CD4-positive, alpha-beta T cell treated with Interferon gamma for 1 hour (primary cell): ENCODE results near the gene TEAD1.

Experiments used
- DNase-seq: peaks from one replicate; pipeline ENCODE4 v3.0.0-alpha.2; 2020

Gene TEAD1

GRCh38 chr11:12687740-12688139 is 13.5 kb downstream of the TEAD1 start:
- no peak for DNase-seq

GRCh38 chr11:12689029-12689755 is 15.0 kb downstream of the TEAD1 start:
- DNase-seq = no peak

- no peak for DNase-seq
Observed at GRCh38 chr11:12690663-12691062, 16.4 kb downstream of the TEAD1 start.

- no peak for DNase-seq
Observed at GRCh38 chr11:12691473-12691872, 17.3 kb downstream of the TEAD1 start.

GRCh38 chr11:12692229-12693075 is 18.2 kb downstream of the TEAD1 start:
- no peak for DNase-seq

GRCh38 chr11:12693094-12693478 is 18.9 kb downstream of the TEAD1 start:
- DNase-seq = no peak

GRCh38 chr11:12693479-12694182 is 19.4 kb downstream of the TEAD1 start:
- no peak for DNase-seq

- DNase-seq = no peak
Observed at GRCh38 chr11:12694183-12694531, 19.9 kb downstream of the TEAD1 start.

- DNase-seq = no peak
Observed at GRCh38 chr11:12695221-12695794, 21.1 kb downstream of the TEAD1 start.

- DNase-seq = no peak
Observed at GRCh38 chr11:12695873-12696272, 21.7 kb downstream of the TEAD1 start.

GRCh38 chr11:12696911-12697581 is 22.8 kb downstream of the TEAD1 start:
- DNase-seq = no peak

- DNase-seq = no peak
Observed at GRCh38 chr11:12698048-12698447, 23.8 kb downstream of the TEAD1 start.

- no peak for DNase-seq
Observed at GRCh38 chr11:12701811-12702592, 27.8 kb downstream of the TEAD1 start.

GRCh38 chr11:12702999-12703453 is 28.8 kb downstream of the TEAD1 start:
- DNase-seq = no peak

- DNase-seq = no peak
Observed at GRCh38 chr11:12704049-12704448, 29.8 kb downstream of the TEAD1 start.

GRCh38 chr11:12705874-12706273 is 31.7 kb downstream of the TEAD1 start:
- DNase-seq = no peak

GRCh38 chr11:12706545-12707499 is 32.6 kb downstream of the TEAD1 start:
- DNase-seq = no peak

GRCh38 chr11:12707500-12707880 is 33.3 kb downstream of the TEAD1 start:
- DNase-seq = no peak

GRCh38 chr11:12711496-12711895 is 37.3 kb downstream of the TEAD1 start:
- no peak for DNase-seq

GRCh38 chr11:12712132-12712531 is 37.9 kb downstream of the TEAD1 start:
- DNase-seq = no peak

GRCh38 chr11:12715131-12715530 is 40.9 kb downstream of the TEAD1 start:
- no peak for DNase-seq
